HEK293 (cell line): ENCODE measurements around the gene DCTN5.

Source experiments
- CTCF ChIP-seq: fragments of 450-650 bp; formaldehyde crosslinking; IDR thresholded peaks from 2 replicates; pipeline ENCODE4 v1.5.1; 2016; ENCODE audit warnings: missing biosample characterization, missing genetic modification characterization
- GLI4 ChIP-seq: fragments of 450-650 bp; formaldehyde crosslinking; IDR thresholded peaks from 2 replicates; pipeline ENCODE4 v1.5.1; 2016; ENCODE audit warnings: missing biosample characterization, missing genetic modification characterization
- GLIS2 ChIP-seq: fragments of 450-650 bp; formaldehyde crosslinking; IDR thresholded peaks from 2 replicates; pipeline ENCODE4 v1.5.1; 2016; ENCODE audit warnings: missing biosample characterization, missing genetic modification characterization
- HOXD13 ChIP-seq: sonication (generic); formaldehyde crosslinking; IDR thresholded peaks from 2 replicates; pipeline ENCODE4 v1.8.0; 2022; ENCODE audit warnings: missing genetic modification reagents, borderline replicate concordance
- KLF1 ChIP-seq: fragments of 450-650 bp; formaldehyde crosslinking; IDR thresholded peaks from 2 replicates; pipeline ENCODE4 v1.5.1; 2016; ENCODE audit warnings: missing biosample characterization, missing genetic modification characterization
- KLF10 ChIP-seq: fragments of 450-650 bp; IDR thresholded peaks from 2 replicates; pipeline ENCODE4 v1.5.1; 2018; ENCODE audit warnings: missing biosample characterization, mild to moderate bottlenecking, missing genetic modification characterization
- KLF8 ChIP-seq: fragments of 450-650 bp; formaldehyde crosslinking; IDR thresholded peaks from 2 replicates; pipeline ENCODE4 v1.5.1; 2016; ENCODE audit warnings: missing biosample characterization, missing genetic modification characterization
- KLF9 ChIP-seq: fragments of 450-650 bp; formaldehyde crosslinking; IDR thresholded peaks from 2 replicates; pipeline ENCODE4 v1.5.1; 2016; ENCODE audit warnings: missing biosample characterization, missing genetic modification characterization, low read depth
- OSR2 ChIP-seq: fragments of 450-650 bp; formaldehyde crosslinking; IDR thresholded peaks from 2 replicates; pipeline ENCODE4 v1.5.1; 2016; ENCODE audit warnings: missing biosample characterization, missing genetic modification characterization
- OVOL3 ChIP-seq: fragments of 450-650 bp; formaldehyde crosslinking; IDR thresholded peaks from 2 replicates; pipeline ENCODE4 v1.5.1; 2016; ENCODE audit warnings: missing biosample characterization, missing genetic modification characterization
- PATZ1 ChIP-seq: fragments of 450-650 bp; formaldehyde crosslinking; IDR thresholded peaks from 2 replicates; pipeline ENCODE4 v1.5.1; 2016; ENCODE audit warnings: missing biosample characterization, missing genetic modification characterization
- PRDM1 ChIP-seq: fragments of 450-650 bp; formaldehyde crosslinking; IDR thresholded peaks from 2 replicates; pipeline ENCODE4; 2016; ENCODE audit warnings: missing biosample characterization, missing genetic modification characterization
- SP7 ChIP-seq: fragments of 450-650 bp; formaldehyde crosslinking; IDR thresholded peaks from 2 replicates; pipeline ENCODE4 v1.5.1; 2016; ENCODE audit warnings: missing biosample characterization, missing genetic modification characterization
- WT1 ChIP-seq: fragments of 450-650 bp; formaldehyde crosslinking; IDR thresholded peaks from 2 replicates; pipeline ENCODE4 v1.5.1; 2016; ENCODE audit warnings: missing biosample characterization, missing genetic modification characterization
- ZBTB8A ChIP-seq: fragments of 450-650 bp; formaldehyde crosslinking; IDR thresholded peaks from 2 replicates; pipeline ENCODE4 v1.5.1; 2016; ENCODE audit warnings: missing biosample characterization, missing genetic modification characterization
- ZEB2 ChIP-seq: fragments of 450-650 bp; formaldehyde crosslinking; IDR thresholded peaks from 2 replicates; pipeline ENCODE4 v1.5.1; 2016; ENCODE audit warnings: missing biosample characterization, missing genetic modification characterization
- ZNF18 ChIP-seq: fragments of 450-650 bp; formaldehyde crosslinking; IDR thresholded peaks from 2 replicates; pipeline ENCODE4 v1.5.1; 2016; ENCODE audit warnings: missing biosample characterization, missing genetic modification characterization
- ZNF19 ChIP-seq: fragments of 450-650 bp; formaldehyde crosslinking; IDR thresholded peaks from 2 replicates; pipeline ENCODE4; 2016; ENCODE audit warnings: missing biosample characterization, missing genetic modification characterization, low read depth
- ZNF223 ChIP-seq: fragments of 450-650 bp; formaldehyde crosslinking; IDR thresholded peaks from 2 replicates; pipeline ENCODE4 v1.5.1; 2016; ENCODE audit warnings: missing biosample characterization, missing genetic modification characterization
- ZNF335 ChIP-seq: fragments of 450-650 bp; formaldehyde crosslinking; conservative IDR thresholded peaks from 2 replicates; pipeline ENCODE4 v1.5.1; 2016; ENCODE audit warnings: missing biosample characterization, missing genetic modification characterization
- ZNF398 ChIP-seq: fragments of 450-650 bp; formaldehyde crosslinking; IDR thresholded peaks from 2 replicates; pipeline ENCODE4 v1.5.1; 2017; ENCODE audit warnings: missing biosample characterization, missing genetic modification characterization
- ZNF48 ChIP-seq: fragments of 450-650 bp; formaldehyde crosslinking; IDR thresholded peaks from 2 replicates; pipeline ENCODE4 v1.5.1; 2016; ENCODE audit warnings: missing biosample characterization, missing genetic modification characterization
- ZNF501 ChIP-seq: fragments of 450-650 bp; formaldehyde crosslinking; IDR thresholded peaks from 2 replicates; pipeline ENCODE4 v1.5.1; 2016; ENCODE audit warnings: missing biosample characterization, missing genetic modification characterization
- ZNF513 ChIP-seq: fragments of 450-650 bp; IDR thresholded peaks from 2 replicates; pipeline ENCODE4 v1.5.1; 2018; ENCODE audit warnings: missing biosample characterization, missing genetic modification characterization
- ZNF600 ChIP-seq: fragments of 450-650 bp; formaldehyde crosslinking; IDR thresholded peaks from 2 replicates; pipeline ENCODE4 v1.5.1; 2016; ENCODE audit warnings: missing biosample characterization, missing genetic modification characterization
- ZNF610 ChIP-seq: fragments of 450-650 bp; formaldehyde crosslinking; IDR thresholded peaks from 2 replicates; pipeline ENCODE4 v1.5.1; 2016; ENCODE audit warnings: missing biosample characterization, missing genetic modification characterization, borderline replicate concordance
- ZNF629 ChIP-seq: fragments of 450-650 bp; formaldehyde crosslinking; IDR thresholded peaks from 2 replicates; pipeline ENCODE4 v1.5.1; 2017; ENCODE audit warnings: missing biosample characterization, missing genetic modification characterization
- ZNF677 ChIP-seq: fragments of 450-650 bp; IDR thresholded peaks from 2 replicates; pipeline ENCODE4 v1.5.0; 2018; ENCODE audit warnings: missing biosample characterization, mild to moderate bottlenecking, missing genetic modification characterization, moderate library complexity
- ZNF785 ChIP-seq: fragments of 450-650 bp; formaldehyde crosslinking; IDR thresholded peaks from 2 replicates; pipeline ENCODE4 v1.5.1; 2016; ENCODE audit warnings: missing biosample characterization, missing genetic modification characterization
- ZNF843 ChIP-seq: fragments of 450-650 bp; formaldehyde crosslinking; IDR thresholded peaks from 2 replicates; pipeline ENCODE4 v1.5.1; 2016; ENCODE audit warnings: missing biosample characterization, missing genetic modification characterization
- ZXDB ChIP-seq: fragments of 450-650 bp; formaldehyde crosslinking; IDR thresholded peaks from 2 replicates; pipeline ENCODE4 v1.5.1; 2016; ENCODE audit warnings: missing biosample characterization, missing genetic modification characterization

The DCTN5 gene

GRCh38 chr16:23678430-23679273 lies 37.4 kb downstream of the DCTN5 start, which contains the start of gene PLK1 (continued):
- TF ChIP-seq ZNF18 = no peak
- TF ChIP-seq GLI4 (tag by site-specific recombination) = no peak
- TF ChIP-seq ZNF335 (tag by site-specific recombination) = peak; percentile 84
- peak; percentile 33; the same call in 1 of the 2 replicates for TF ChIP-seq KLF9 (tag by site-specific recombination)
- TF ChIP-seq ZNF513 = peak; percentile 55; the same call in 1 of the 2 replicates
- TF ChIP-seq PRDM1 (tag by site-specific recombination) = peak; percentile 84
- peak; percentile 86 for TF ChIP-seq ZXDB (tag by site-specific recombination)
- peak; percentile 46; the same call in 1 of the 2 replicates for TF ChIP-seq OVOL3
- TF ChIP-seq ZNF398 (tag by site-specific recombination) = no peak
- TF ChIP-seq KLF10 = 0 out of 2 replicates have a peak, but pooled peaks have one; percentile 14
- TF ChIP-seq OSR2 (tag by site-specific recombination) = no peak; the same call in 1 of the 2 replicates
- TF ChIP-seq PATZ1 (tag by site-specific recombination) = 0 out of 2 replicates have a peak, but pooled peaks have one; percentile 6
- no peak for TF ChIP-seq ZNF223
- TF ChIP-seq ZNF677 (tag by site-specific recombination) = peak; percentile 89
- TF ChIP-seq ZNF600 (tag by site-specific recombination) = peak; percentile 62; the same call in 1 of the 2 replicates
- TF ChIP-seq HOXD13 = peak; percentile 69; the same call in 1 of the 2 replicates
- TF ChIP-seq KLF8 (tag by site-specific recombination) = peak; percentile 70
- TF ChIP-seq WT1 (tag by site-specific recombination) = peak; percentile 39; the same call in 1 of the 2 replicates
- 0 out of 2 replicates have a peak, but pooled peaks have one; percentile 25 for TF ChIP-seq ZNF843 (tag by site-specific recombination)
- TF ChIP-seq ZNF785 (tag by site-specific recombination) = no peak
- peak; percentile 60; the same call in 1 of the 2 replicates for TF ChIP-seq ZNF610
- TF ChIP-seq KLF1 (tag by site-specific recombination) = peak; percentile 58
- TF ChIP-seq ZNF19 (tag by site-specific recombination) = no peak
- TF ChIP-seq ZBTB8A (tag by site-specific recombination) = peak; percentile 92
- peak; percentile 50; the same call in 1 of the 2 replicates for TF ChIP-seq ZNF501 (tag by site-specific recombination)
- TF ChIP-seq ZEB2 = peak; percentile 22; the same call in 1 of the 2 replicates
- peak; percentile 46; the same call in 1 of the 2 replicates for TF ChIP-seq SP7 (tag by site-specific recombination)
- no peak for TF ChIP-seq GLIS2 (tag by site-specific recombination)
- TF ChIP-seq ZNF48 (tag by site-specific recombination) = no peak
- peak; percentile 28; the same call in 1 of the 2 replicates for TF ChIP-seq ZNF629
- peak; percentile 15; the same call in 1 of the 2 replicates for TF ChIP-seq CTCF
